Naive thymus-derived CD4-positive, alpha-beta T cell (primary cell): ENCODE measurements around the gene TMEM63B. TPM values are rescaled to one million over a fixed set of nuclear protein-coding genes. Genes with fewer than 3 reads are reported as not detected.

Source experiments
- ATAC-seq: fragments of 150-1000 bp; cut with Tn5 transposase; 2 replicates; pipeline ENCODE4 v1.10.0; 2021; ENCODE audit warnings: mild to moderate bottlenecking, moderate library complexity
- CTCF ChIA-PET: fragments of 350-600 bp; sonication (Branson Sonifier 250); formaldehyde crosslinking; loops from one replicate; lab custom pipeline; 2021; ENCODE audit warnings: antibody characterized with exemption; lab: Charles Lee
- POLR2A ChIA-PET: fragments of 350-600 bp; sonication (Branson Sonifier 250); formaldehyde crosslinking; loops from one replicate; lab custom pipeline; 2021; ENCODE audit warnings: antibody characterized with exemption, inconsistent platforms; lab: Charles Lee
- DNase-seq, 9 donors: peaks; one replicate each; pipeline versions ENCODE4 v3.0.0 to v3.0.0-alpha.2; 2020 to 2022; ENCODE audit warnings: mixed read lengths in 1 of 9
- H3K27ac ChIP-seq: one replicate; pipeline ENCODE4 v1.7.0; 2013; ENCODE audit warnings: mild to moderate bottlenecking, low read depth, low read length, moderate library complexity
- H3K27me3 ChIP-seq, 2 donors: one replicate each; pipeline ENCODE4 v1.7.0; 2013; ENCODE audit warnings: low read length in 2 of 2, mild to moderate bottlenecking in 2 of 2, moderate library complexity in 2 of 2; ENCODE audit not compliant: control insufficient read depth in 2 of 2, insufficient read depth in 2 of 2
- H3K36me3 ChIP-seq, 3 experiments: 1 replicate in 2 of 3; 2 replicates in 1 of 3; pipeline ENCODE4 v1.7.0; 2013; ENCODE audit warnings: low read length in 3 of 3, mild to moderate bottlenecking in 3 of 3, moderate library complexity in 1 of 3; ENCODE audit not compliant: insufficient read depth in 3 of 3, control insufficient read depth in 2 of 3
- H3K4me1 ChIP-seq, 2 donors: one replicate each; pipeline ENCODE4 v1.7.0; 2013; ENCODE audit warnings: low read length in 2 of 2, mild to moderate bottlenecking in 2 of 2, moderate library complexity in 1 of 2; ENCODE audit not compliant: control insufficient read depth in 2 of 2, insufficient read depth in 2 of 2
- H3K4me3 ChIP-seq: 2 replicates; pipeline ENCODE4 v1.7.0; 2013; ENCODE audit warnings: mild to moderate bottlenecking, low read length
- H3K9me3 ChIP-seq, 3 experiments: 1 replicate in 2 of 3; 2 replicates in 1 of 3; pipeline ENCODE4 v1.7.0; 2013; ENCODE audit warnings: low read length in 3 of 3; ENCODE audit not compliant: control insufficient read depth in 2 of 3
- H3K27ac Mint-ChIP-seq, 9 donors: one replicate each; pipeline ENCODE4 v1.8.0; 2020 to 2022; ENCODE audit warnings: mixed read lengths in 9 of 9, mild to moderate bottlenecking in 8 of 9, moderate library complexity in 5 of 9, inconsistent platforms in 2 of 9
- H3K27me3 Mint-ChIP-seq, 5 donors: one replicate each; pipeline ENCODE4 v1.8.0; 2021 to 2022; ENCODE audit warnings: mixed read lengths in 5 of 5, mild to moderate bottlenecking in 1 of 5
- H3K36me3 Mint-ChIP-seq, 5 donors: one replicate each; pipeline ENCODE4 v1.8.0; 2020 to 2022; ENCODE audit warnings: mixed read lengths in 5 of 5, mild to moderate bottlenecking in 3 of 5, inconsistent platforms in 1 of 5
- H3K4me1 Mint-ChIP-seq, 7 donors: one replicate each; pipeline ENCODE4 v1.8.0; 2020 to 2022; ENCODE audit warnings: mixed read lengths in 7 of 7, mild to moderate bottlenecking in 3 of 7, inconsistent platforms in 1 of 7
- H3K4me3 Mint-ChIP-seq, 10 donors: one replicate each; pipeline ENCODE4 v1.8.0; 2020 to 2022; ENCODE audit warnings: mild to moderate bottlenecking in 10 of 10, mixed read lengths in 10 of 10, moderate library complexity in 6 of 10, inconsistent platforms in 2 of 10
- H3K9me3 Mint-ChIP-seq, 11 donors: one replicate each; pipeline ENCODE4 v1.8.0; 2020 to 2022; ENCODE audit warnings: mixed read lengths in 11 of 11, mild to moderate bottlenecking in 4 of 11, inconsistent platforms in 1 of 11, moderate library complexity in 1 of 11
- intact Hi-C, 2 donors: fragments of 100-400 bp; cut with micrococcal nuclease; formaldehyde crosslinking; loops; one replicate each; pipeline ENCODE4 v1.15.1; 2023
- polyA plus RNA-seq, 2 donors: library from polyadenylated mRNA; unstranded; fragments of 300-500 nt; fragmentation: Illumina TruSeq; gene quantifications; one replicate each; pipeline ENCODE4 v1.2.3, GENCODE V29; 2021
- total RNA-seq, 6 experiments: library from RNA in 5 of 6; stranded (reverse) in 5 of 6; gene quantifications; 1 replicate in 5 of 6; 2 replicates in 1 of 6; pipeline ENCODE4 v1.2.3 and lab custom pipeline; 2021 to 2026

TMEM63B gene
- total and polyA plus RNA-seq, 7 experiments from 2014 or later: 0.18 to 21.4 (median 16.2) TPM

- ATAC-seq (no peak), DNase-seq (no peak)
- Mint-ChIP-seq H3K4me1 (peaks cover 29 to 52% (median 45%) of the 10 kb centered on the region in 7 donors), H3K9me3 (no peaks in the 10 kb centered on the region), H3K27ac (peak overlapping the region in 3 of 9 donors; percentile 5 to 33 (median 16)), H3K4me3 (no peak overlapping the region), H3K36me3 (peaks cover 10 to 33% (median 20%) of the 10 kb centered on the region in 5 donors), H3K27me3 (no peaks in the 10 kb centered on the region)
- Histone ChIP-seq H3K27ac (no peak overlapping the region), H3K4me1 (peaks cover 0 to 5% of the 10 kb centered on the region in 2 donors), H3K9me3 (no peaks in the 10 kb centered on the region), H3K4me3 (no peak overlapping the region), H3K36me3 (peaks cover 0 to 41% (median 6%) of the 10 kb centered on the region in 3 experiments), H3K27me3 (no peaks in the 10 kb centered on the region)
- POLR2A ChIA-PET: interaction anchor here (1.0 kb wide), 1 partner anchor 12 kb away, joined by 3 read pairs; the partner anchor contains the start of gene TMEM63B
- intact Hi-C loops: no loop called here
- CTCF ChIA-PET: no interaction called here
Measured at GRCh38 chr6:44115866-44116265, 11.5 kb upstream of the TMEM63B start.

- intact Hi-C loops: no loop called here
- ATAC-seq: no peak
- Mint-ChIP-seq H3K9me3 (no peaks in the 10 kb centered on the region), H3K27me3 (no peaks in the 10 kb centered on the region), H3K4me1 (peaks cover 27 to 52% (median 48%) of the 10 kb centered on the region in 7 donors), H3K4me3 (no peak overlapping the region), H3K36me3 (peaks cover 5 to 24% (median 14%) of the 10 kb centered on the region in 5 donors), H3K27ac (peak overlapping the region in 5 of 9 donors; percentile 4 to 82 (median 63))
- H3K9me3 ChIP-seq: no peaks in the 10 kb centered on the region
- H3K27ac ChIP-seq: peak overlapping the region; percentile 26
- no peaks in the 10 kb centered on the region for H3K27me3 ChIP-seq
- peaks cover 0 to 31% (median 6%) of the 10 kb centered on the region in 3 experiments for H3K36me3 ChIP-seq
- ChIA-PET POLR2A (no interaction called here), CTCF (no interaction called here)
- no peak overlapping the region for H3K4me3 ChIP-seq
- DNase-seq: no peak
- peaks cover 5 to 6% of the 10 kb centered on the region in 2 donors for H3K4me1 ChIP-seq
Measured at GRCh38 chr6:44116641-44117382, 10.5 kb upstream of the TMEM63B start.

DNA sequence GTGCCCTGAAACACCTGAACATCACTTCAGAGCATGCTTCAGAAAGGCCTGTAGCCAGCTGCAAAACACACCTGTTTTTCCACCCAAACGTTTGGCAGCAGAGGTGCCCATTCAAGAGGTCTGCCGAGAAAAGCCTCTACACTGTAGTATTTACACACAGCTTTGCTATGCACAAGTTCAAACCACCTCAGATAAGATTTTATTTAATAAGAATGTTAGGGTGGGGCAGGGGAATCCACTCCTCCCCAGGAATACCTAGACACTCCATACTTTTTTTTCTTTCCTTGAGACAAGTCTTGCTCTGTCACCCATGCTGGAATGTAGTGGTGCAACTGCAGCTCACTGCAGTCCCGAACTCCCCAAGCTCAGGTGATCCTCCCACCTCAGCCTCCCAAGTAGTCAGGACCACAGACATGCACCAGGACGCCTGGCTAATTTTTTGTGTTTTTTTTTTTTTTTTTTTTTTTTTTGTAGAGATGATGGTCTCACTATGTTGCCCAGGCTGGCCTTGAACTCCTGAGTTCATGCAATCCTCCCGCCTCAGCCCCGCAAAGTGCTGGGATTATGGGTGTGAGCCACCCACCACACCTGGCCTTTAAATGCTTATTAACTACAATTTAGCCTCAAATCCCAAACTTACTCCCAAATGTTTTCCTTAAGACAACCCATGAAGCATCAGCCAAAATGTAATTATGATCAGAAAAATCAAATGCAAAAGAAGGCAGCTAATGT lies 9.8 kb upstream of the TMEM63B start:
- no peaks in the 10 kb centered on the region for H3K9me3 ChIP-seq
- DNase-seq: no peak
- peaks cover 30 to 58% (median 48%) of the 10 kb centered on the region in 7 donors for H3K4me1 Mint-ChIP-seq
- no peak overlapping the region for H3K4me3 ChIP-seq
- H3K27ac Mint-ChIP-seq: peak overlapping the region in 3 of 9 donors; percentile 63 to 69 (median 65)
- no peaks in the 10 kb centered on the region for H3K27me3 Mint-ChIP-seq
- ChIA-PET CTCF (interaction anchor here (1.0 to 1.2 kb wide), 2 partner anchors 10 to 21 kb away, joined by 3 to 4 read pairs; no protein-coding TSS in a partner anchor), POLR2A (interaction anchor here (1.1 kb wide), 1 partner anchor 39 kb away, joined by 3 read pairs; no protein-coding TSS in a partner anchor)
- H3K9me3 Mint-ChIP-seq: no peaks in the 10 kb centered on the region
- no peaks in the 10 kb centered on the region for H3K27me3 ChIP-seq
- peaks cover 0 to 20% (median 11%) of the 10 kb centered on the region in 5 donors for H3K36me3 Mint-ChIP-seq
- H3K4me1 ChIP-seq: peaks cover 13% of the 10 kb centered on the region in 2 donors
- peaks cover 0 to 24% (median 6%) of the 10 kb centered on the region in 3 experiments for H3K36me3 ChIP-seq
- no peak for ATAC-seq
- intact Hi-C loops: no loop called here
- peak overlapping the region in 1 of 10 donors; percentile 16 for H3K4me3 Mint-ChIP-seq
- no peak overlapping the region for H3K27ac ChIP-seq

DNA sequence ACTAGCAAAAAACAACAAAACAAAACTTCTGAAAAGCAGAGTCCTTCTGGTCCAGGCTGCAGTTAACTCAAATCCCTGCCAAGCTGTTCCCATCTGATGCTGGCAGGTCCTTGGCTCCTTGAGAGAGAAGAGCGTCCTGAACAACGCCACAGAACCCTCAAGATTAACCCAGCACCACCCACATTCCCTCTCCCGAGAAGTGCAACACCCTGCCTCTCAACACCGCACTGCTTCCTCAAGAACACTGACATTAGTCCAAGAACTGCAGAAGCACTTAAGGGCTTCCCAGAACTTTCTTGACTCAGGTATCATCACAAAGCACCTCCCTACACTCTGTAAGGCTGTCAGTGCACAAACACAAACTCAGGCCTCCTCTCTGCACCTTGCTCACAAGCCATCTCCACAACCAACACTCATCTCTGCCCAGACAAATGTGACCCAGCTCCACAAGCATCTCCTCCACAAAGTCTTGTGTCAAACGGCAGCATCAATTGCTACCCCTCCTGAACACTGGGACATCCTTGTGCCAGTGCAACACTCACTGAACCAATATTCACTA lies 7.6 kb upstream of the TMEM63B start:
- POLR2A ChIA-PET: no interaction called here
- H3K4me3 ChIP-seq: no peak overlapping the region
- ATAC-seq: no peak
- H3K36me3 ChIP-seq: peaks cover 0 to 4% (median 0%) of the 10 kb centered on the region in 3 experiments
- H3K27ac Mint-ChIP-seq: peak overlapping the region in 5 of 9 donors; percentile 0 to 53 (median 18)
- intact Hi-C loops: no loop called here
- H3K36me3 Mint-ChIP-seq: peaks cover 0 to 14% (median 6%) of the 10 kb centered on the region in 5 donors
- peak overlapping the region in 5 of 10 donors; percentile 1 to 38 (median 8) for H3K4me3 Mint-ChIP-seq
- CTCF ChIA-PET: no interaction called here
- H3K4me1 Mint-ChIP-seq: peaks cover 45 to 80% (median 71%) of the 10 kb centered on the region in 7 donors
- no peak overlapping the region for H3K27ac ChIP-seq
- no peaks in the 10 kb centered on the region for H3K9me3 ChIP-seq
- no peaks in the 10 kb centered on the region for H3K9me3 Mint-ChIP-seq
- H3K27me3 Mint-ChIP-seq: no peaks in the 10 kb centered on the region
- DNase-seq: no peak
- H3K4me1 ChIP-seq: peaks cover 34 to 35% of the 10 kb centered on the region in 2 donors
- no peaks in the 10 kb centered on the region for H3K27me3 ChIP-seq

DNA sequence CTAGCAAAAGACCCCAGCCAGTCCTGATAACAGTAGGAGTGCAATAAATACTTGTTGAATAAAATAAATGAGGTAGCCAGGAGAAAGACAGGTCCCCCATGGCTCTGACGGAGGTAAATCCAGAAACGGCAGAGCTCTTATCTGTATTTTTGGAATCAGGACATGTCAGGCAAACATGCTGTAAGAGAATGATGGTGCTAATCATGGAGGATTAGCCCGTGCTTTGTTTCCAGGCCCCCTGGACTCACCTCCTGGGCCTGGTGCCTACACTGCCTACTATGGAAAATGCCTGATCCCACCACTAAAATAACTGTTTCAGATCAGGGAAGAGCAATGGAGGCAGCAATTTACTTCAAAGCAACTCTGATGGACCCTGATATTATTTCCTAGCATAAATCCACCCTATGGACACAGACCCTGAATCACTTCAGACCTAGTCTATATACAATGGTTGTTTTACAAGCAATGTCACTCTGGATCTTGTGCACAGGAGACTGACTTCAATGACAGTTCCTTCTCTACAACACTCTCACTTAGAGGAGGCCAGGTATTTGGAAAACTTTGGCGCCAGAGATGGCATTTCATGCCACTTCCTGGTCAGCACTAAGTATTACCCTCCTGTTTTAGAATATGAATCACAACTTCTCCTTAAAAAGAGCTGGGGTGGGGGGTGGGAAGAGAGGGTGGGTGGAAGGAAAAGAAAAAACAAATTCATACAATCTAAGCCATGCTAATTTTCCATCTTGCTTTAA lies 6.5 kb upstream of the TMEM63B start:
- POLR2A ChIA-PET: no interaction called here
- ATAC-seq: no peak

More for the DNA sequence above, 6.5 kb upstream of the TMEM63B start:
- Mint-ChIP-seq H3K36me3 (peaks cover 0 to 13% (median 0%) of the 10 kb centered on the region in 5 donors), H3K9me3 (no peaks in the 10 kb centered on the region), H3K27me3 (no peaks in the 10 kb centered on the region), H3K27ac (peak overlapping the region in 5 of 9 donors; percentile 12 to 34 (median 27)), H3K4me1 (peaks cover 52 to 85% (median 79%) of the 10 kb centered on the region in 7 donors), H3K4me3 (peak overlapping the region in 2 of 10 donors; percentile 18 to 62)
- no peak for DNase-seq
- Histone ChIP-seq H3K4me3 (no peak overlapping the region), H3K36me3 (no peaks in the 10 kb centered on the region), H3K4me1 (peaks cover 44 to 46% of the 10 kb centered on the region in 2 donors), H3K27ac (no peak overlapping the region), H3K27me3 (no peaks in the 10 kb centered on the region), H3K9me3 (no peaks in the 10 kb centered on the region)
- CTCF ChIA-PET: no interaction called here
- intact Hi-C loops: no loop called here
